NCI-H146 (cell line): ENCODE data around the gene RBMXL3.

ENCODE experiments used
- DNase-seq: peaks from one replicate; lab custom pipeline; 2025; lab: John Stamatoyannopoulos, UW

The RBMXL3 gene

DNA sequence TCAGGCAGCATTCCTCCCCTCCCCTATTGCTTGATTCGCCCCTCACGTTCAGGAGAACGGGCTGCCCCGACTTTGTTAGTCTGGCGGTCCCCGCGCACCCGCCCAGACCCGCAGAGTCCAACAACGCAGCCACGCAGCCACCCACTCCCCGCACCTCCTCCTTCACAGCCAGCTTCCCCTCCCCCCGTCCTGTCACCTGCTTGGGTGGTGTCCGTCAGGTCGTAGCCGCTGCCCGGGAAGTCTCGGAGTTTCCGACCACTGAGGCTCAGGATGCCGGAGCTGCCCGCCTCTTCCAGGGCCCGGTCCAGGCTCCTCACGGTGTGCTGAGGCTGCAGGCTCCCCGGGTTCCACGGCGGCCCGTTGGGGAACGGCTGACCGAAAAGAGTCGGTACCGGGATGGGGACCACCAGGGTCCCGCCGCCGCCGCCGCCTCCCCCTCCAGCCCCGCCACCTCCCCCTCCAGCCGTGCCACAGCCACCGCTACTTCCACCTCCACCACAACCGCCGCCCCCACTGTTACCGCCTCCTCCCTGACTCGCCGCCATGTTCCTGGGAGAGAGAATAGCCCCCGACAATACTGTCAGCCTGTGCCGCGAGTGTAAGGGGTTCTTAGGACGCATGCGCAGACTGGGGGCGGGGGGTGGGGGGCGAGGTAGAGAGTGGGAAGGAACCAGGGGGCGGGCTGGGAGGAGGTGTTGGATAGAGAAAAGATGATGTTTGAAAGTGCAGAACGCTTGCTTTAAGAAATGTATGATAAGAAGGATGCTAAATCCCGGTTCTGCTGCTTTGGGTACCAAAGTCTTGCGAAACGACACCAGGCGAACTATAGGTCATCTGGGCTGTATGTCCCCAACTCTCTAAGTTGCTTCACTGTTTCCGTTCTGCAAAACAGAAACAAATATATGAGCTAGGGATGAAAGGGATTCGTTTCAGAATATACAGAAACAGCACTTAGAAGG is 44.6 kb downstream of the RBMXL3 start, which contains the start of gene LRCH2:
TSS of gene LRCH2 (minus strand) at position 600 of the 959 bp plus-strand sequence. CDS start at position 545, 55 bp downstream.
- DNase-seq: peak; percentile 63

DNA sequence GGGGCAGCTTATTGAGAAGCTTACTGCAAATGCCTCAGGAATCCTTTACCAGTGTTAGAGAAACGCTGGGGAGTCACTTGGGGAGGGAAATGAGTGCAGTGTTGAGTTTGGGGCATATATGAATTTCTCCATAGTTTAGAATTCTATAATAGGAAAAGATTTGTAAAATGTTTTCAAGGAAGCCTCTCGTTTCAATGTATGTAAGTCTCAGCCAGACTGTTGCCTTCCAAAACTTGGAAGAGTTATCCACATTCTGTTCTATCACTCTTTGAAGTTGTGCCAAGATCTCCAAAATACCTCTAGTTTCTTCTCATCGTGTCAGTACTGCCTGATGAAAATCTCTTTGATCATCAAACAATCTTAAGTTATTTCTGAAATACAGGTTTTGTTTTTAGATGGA is 45.3 kb downstream of the RBMXL3 start:
- DNase-seq: no peak

DNA sequence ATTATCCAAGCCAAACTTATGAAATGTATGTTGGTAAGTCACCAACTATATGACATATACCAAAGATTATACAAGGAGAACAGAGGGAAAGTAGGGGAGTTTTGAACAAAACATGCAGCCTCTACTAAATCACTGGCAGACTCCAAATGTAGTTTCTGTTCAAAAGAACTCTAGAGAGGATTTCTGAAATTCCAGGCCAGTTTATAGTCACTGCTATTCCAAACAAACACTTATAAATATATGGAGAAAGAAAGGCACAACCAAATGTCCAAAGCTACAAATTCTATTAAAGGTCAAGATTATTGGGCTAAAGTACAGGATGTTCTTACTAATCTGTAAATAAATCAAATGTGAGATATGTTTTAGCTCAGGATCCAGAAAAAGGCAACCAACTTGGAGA is 47.4 kb downstream of the RBMXL3 start:
- DNase-seq: no peak

DNA sequence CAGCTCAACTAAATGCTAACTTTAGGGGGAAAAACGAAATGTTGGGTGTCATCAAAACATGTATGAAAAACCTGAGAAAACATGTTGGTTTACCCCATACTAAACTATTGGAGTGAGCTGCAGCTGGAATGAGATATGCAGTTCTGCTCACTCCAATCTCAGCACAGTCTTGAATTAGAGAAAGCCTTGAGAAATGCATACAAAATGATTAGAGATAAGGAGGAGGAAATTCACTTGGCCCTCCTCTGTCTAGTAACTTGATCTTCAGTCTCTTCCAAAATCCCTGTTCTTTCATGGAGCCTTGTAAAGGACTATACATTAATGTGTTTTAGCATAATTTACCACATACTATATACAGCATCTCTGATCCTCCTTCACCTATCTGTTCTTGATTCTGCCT is 47.8 kb downstream of the RBMXL3 start:
- DNase-seq: no peak
